HepG2 (cell line): ENCODE results near the gene ACTN1. TPM values are rescaled to one million over a fixed set of nuclear protein-coding genes. Genes with fewer than 3 reads are reported as not detected.

Experiments
- CEBPG ChIP-seq: IDR thresholded peaks from 2 replicates; pipeline ENCODE4 v1.6.1; 2016
- GABPA ChIP-seq, 2 experiments: IDR thresholded peaks; 2 replicates each; pipeline ENCODE4 v1.6.1; 2011 to 2016; ENCODE audit warnings: low read depth in 2 of 2, low read length in 1 of 2, missing biosample characterization in 1 of 2, missing genetic modification characterization in 1 of 2
- NR2C2 ChIP-seq: sonication (generic); formaldehyde crosslinking; IDR thresholded peaks from 2 replicates; pipeline ENCODE4 v1.4.0; 2020; ENCODE audit warnings: missing genetic modification reagents, mild to moderate bottlenecking, moderate library complexity, borderline replicate concordance
- SP5 ChIP-seq: IDR thresholded peaks from 2 replicates; pipeline ENCODE4 v1.6.1; 2016; ENCODE audit warnings: low read depth, borderline replicate concordance
- ZBTB20 ChIP-seq: sonication (generic); formaldehyde crosslinking; IDR thresholded peaks from 2 replicates; pipeline ENCODE4 v1.8.1; 2023; ENCODE audit warnings: missing genetic modification reagents, low read depth, mild to moderate bottlenecking, borderline replicate concordance
- ZFP90 ChIP-seq: sonication (generic); formaldehyde crosslinking; IDR thresholded peaks from 2 replicates; pipeline ENCODE4 v1.8.0; 2022; ENCODE audit warnings: missing genetic modification reagents, mild to moderate bottlenecking, inconsistent platforms, borderline replicate concordance
- ZNF263 ChIP-seq: sonication (generic); formaldehyde crosslinking; IDR thresholded peaks from 2 replicates; pipeline ENCODE4 v1.4.0; 2020; ENCODE audit warnings: missing genetic modification reagents
- ZNF343 ChIP-seq: sonication (generic); formaldehyde crosslinking; IDR thresholded peaks from 2 replicates; pipeline ENCODE4 v1.4.0; 2020; ENCODE audit warnings: mild to moderate bottlenecking, missing genetic modification reagents
- ZNF547 ChIP-seq: sonication (generic); formaldehyde crosslinking; IDR thresholded peaks from 2 replicates; pipeline ENCODE4 v1.5.1; 2020; ENCODE audit warnings: mild to moderate bottlenecking, missing genetic modification reagents
- ZSCAN25 ChIP-seq: sonication (generic); formaldehyde crosslinking; IDR thresholded peaks from 2 replicates; pipeline ENCODE4 v1.8.0; 2022; ENCODE audit warnings: mild to moderate bottlenecking, missing genetic modification reagents
- ZSCAN31 ChIP-seq: sonication (generic); formaldehyde crosslinking; IDR thresholded peaks from 2 replicates; pipeline ENCODE4 v1.5.0; 2020; ENCODE audit warnings: low read depth, mild to moderate bottlenecking, missing genetic modification reagents
- polyA plus RNA-seq, 8 experiments: library from polyadenylated mRNA; depleted of rRNA in 3 of 8; stranded (reverse) in 7 of 8; unstranded in 1 of 8; fragments of >200 nt; fragmentation: Illumina TruSeq in 4 of 8; extraction: Trizol in 4 of 8; gene quantifications; 2 replicates each; pipeline versions ENCODE4 v1.2.1 to v1.2.3, GENCODE V29; 2011 to 2016; ENCODE audit warnings: low read depth in 4 of 8, missing spikeins in 1 of 8, mixed read lengths in 1 of 8; ENCODE audit not compliant: insufficient read depth in 1 of 8
- total RNA-seq, 5 experiments: library from RNA; depleted of rRNA; stranded (reverse); fragments of >200 nt; fragmentation: Illumina TruSeq; extraction: Trizol; gene quantifications; 2 replicates each; pipeline ENCODE4 v1.2.3, GENCODE V29; 2016; ENCODE audit warnings: low read depth in 1 of 5
- TF ChIP-seq, protein P1 (sequence below): sonication (generic); formaldehyde crosslinking; IDR thresholded peaks from 2 replicates; pipeline ENCODE4 v1.4.0; 2020; ENCODE audit warnings: mild to moderate bottlenecking, missing genetic modification reagents
- TF ChIP-seq, protein P2 (sequence below): sonication (generic); formaldehyde crosslinking; IDR thresholded peaks from 2 replicates; pipeline ENCODE4 v1.5.0; 2020; ENCODE audit warnings: mild to moderate bottlenecking, missing genetic modification reagents
- TF ChIP-seq, protein P3 (sequence below): sonication (generic); formaldehyde crosslinking; IDR thresholded peaks from 2 replicates; pipeline ENCODE4 v1.8.1; 2023; ENCODE audit warnings: missing genetic modification reagents, inconsistent platforms, borderline replicate concordance
- TF ChIP-seq, protein P4 (sequence below): sonication (generic); formaldehyde crosslinking; IDR thresholded peaks from 2 replicates; pipeline ENCODE4 v1.8.1; 2023; ENCODE audit warnings: mild to moderate bottlenecking, moderate library complexity, missing genetic modification reagents
- TF ChIP-seq, protein P5 (sequence below): sonication (generic); formaldehyde crosslinking; IDR thresholded peaks from 2 replicates; pipeline ENCODE4 v1.8.0; 2022; ENCODE audit warnings: mild to moderate bottlenecking, missing genetic modification reagents; ENCODE audit not compliant: insufficient replicate concordance
- TF ChIP-seq, protein P6 (sequence below): sonication (generic); formaldehyde crosslinking; IDR thresholded peaks from 2 replicates; pipeline ENCODE4 v1.4.0; 2020; ENCODE audit warnings: missing genetic modification reagents

Gene ACTN1
- total and polyA plus RNA-seq, 2 of the 13 experiments (the other 11 are each of a cell fraction or from before 2014, with no cell fraction given), result 58.6 to 162 TPM

DNA sequence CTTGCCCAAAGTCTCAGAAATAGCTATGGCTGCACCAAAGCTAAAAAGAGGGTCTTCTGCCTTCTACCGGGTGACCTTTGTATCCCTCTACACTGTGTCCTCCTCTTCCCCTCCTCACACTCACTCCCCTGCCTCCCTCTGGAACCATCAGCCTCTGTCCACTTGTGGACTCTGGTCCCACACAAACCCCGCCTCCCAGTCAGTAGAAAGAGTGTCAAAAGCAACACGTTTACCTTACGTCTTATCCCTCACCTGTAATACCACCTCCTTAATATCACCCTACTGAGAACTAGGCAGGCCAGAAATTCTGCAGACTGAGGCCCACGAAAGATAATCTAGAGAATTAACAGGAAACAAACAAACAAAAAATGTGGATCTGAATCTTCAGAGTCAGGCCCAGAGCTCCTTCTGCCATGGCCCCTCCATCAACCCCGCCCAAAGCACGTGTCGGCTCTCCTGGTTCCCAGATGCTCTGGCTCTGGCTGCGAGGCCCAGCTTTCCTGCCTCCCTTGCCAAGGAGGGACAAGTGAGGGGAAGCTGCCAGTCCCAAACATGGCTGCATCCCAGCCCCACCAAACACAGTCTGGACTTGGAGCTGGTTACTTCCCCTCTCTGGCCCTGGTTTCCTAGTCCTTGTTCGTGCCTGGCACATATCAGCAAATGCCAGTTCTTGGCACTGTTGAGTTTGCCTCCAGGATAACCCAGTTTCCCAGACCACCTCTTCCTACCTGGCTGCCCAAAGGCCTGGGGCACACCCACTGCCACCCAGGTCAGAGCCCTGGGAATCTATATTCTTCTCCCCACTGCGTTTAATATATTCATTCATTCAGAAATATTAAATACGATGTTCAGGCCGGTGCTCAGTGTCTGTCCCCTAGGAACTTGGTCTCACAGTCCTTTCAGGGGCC lies 2.7 kb downstream of the ACTN1 start (continued):
- TF ChIP-seq CEBPG (CRISPR knock-in tag) (0 out of 2 replicates have a peak, but pooled peaks have one; percentile 9), SP5 (peak; percentile 95), ZNF343 (CRISPR knock-in tag) (0 out of 2 replicates have a peak, but pooled peaks have one; percentile 34), ZSCAN31 (peak; percentile 38; the same call in 1 of the 2 replicates), ZNF547 (0 out of 2 replicates have a peak, but pooled peaks have one; percentile 24), NR2C2 (CRISPR knock-in tag) (peak; percentile 61), ZFP90 (0 out of 2 replicates have a peak, but pooled peaks have one; percentile 57), ZBTB20 (peak; percentile 78; the same call in 1 of the 2 replicates), ZSCAN25 (CRISPR knock-in tag) (peak; percentile 58; the same call in 1 of the 2 replicates), ZNF263 (CRISPR knock-in tag) (peak; percentile 97), GABPA (IDR thresholded peaks at IDR 0.05; ENCODE audit: low read depth, low read length) (no peak), GABPA (CRISPR knock-in tag; IDR thresholded peaks at IDR 0.05; ENCODE audit: low read depth) (no peak)
- TF ChIP-seq, protein P1, sequence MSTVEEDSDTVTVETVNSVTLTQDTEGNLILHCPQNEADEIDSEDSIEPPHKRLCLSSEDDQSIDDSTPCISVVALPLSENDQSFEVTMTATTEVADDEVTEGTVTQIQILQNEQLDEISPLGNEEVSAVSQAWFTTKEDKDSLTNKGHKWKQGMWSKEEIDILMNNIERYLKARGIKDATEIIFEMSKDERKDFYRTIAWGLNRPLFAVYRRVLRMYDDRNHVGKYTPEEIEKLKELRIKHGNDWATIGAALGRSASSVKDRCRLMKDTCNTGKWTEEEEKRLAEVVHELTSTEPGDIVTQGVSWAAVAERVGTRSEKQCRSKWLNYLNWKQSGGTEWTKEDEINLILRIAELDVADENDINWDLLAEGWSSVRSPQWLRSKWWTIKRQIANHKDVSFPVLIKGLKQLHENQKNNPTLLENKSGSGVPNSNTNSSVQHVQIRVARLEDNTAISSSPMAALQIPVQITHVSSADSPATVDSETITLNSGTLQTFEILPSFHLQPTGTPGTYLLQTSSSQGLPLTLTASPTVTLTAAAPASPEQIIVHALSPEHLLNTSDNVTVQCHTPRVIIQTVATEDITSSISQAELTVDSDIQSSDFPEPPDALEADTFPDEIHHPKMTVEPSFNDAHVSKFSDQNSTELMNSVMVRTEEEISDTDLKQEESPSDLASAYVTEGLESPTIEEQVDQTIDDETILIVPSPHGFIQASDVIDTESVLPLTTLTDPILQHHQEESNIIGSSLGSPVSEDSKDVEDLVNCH, result peak; percentile 50; the same call in 1 of the 2 replicates
- TF ChIP-seq, protein P2, sequence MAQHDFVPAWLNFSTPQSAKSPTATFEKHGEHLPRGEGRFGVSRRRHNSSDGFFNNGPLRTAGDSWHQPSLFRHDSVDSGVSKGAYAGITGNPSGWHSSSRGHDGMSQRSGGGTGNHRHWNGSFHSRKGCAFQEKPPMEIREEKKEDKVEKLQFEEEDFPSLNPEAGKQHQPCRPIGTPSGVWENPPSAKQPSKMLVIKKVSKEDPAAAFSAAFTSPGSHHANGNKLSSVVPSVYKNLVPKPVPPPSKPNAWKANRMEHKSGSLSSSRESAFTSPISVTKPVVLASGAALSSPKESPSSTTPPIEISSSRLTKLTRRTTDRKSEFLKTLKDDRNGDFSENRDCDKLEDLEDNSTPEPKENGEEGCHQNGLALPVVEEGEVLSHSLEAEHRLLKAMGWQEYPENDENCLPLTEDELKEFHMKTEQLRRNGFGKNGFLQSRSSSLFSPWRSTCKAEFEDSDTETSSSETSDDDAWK (CRISPR knock-in tag), result no peak
- TF ChIP-seq, protein P3, sequence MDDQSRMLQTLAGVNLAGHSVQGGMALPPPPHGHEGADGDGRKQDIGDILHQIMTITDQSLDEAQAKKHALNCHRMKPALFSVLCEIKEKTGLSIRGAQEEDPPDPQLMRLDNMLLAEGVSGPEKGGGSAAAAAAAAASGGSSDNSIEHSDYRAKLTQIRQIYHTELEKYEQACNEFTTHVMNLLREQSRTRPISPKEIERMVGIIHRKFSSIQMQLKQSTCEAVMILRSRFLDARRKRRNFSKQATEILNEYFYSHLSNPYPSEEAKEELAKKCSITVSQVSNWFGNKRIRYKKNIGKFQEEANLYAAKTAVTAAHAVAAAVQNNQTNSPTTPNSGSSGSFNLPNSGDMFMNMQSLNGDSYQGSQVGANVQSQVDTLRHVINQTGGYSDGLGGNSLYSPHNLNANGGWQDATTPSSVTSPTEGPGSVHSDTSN (CRISPR knock-in tag), result 0 out of 2 replicates have a peak, but pooled peaks have one; percentile 39
- TF ChIP-seq, protein P4, sequence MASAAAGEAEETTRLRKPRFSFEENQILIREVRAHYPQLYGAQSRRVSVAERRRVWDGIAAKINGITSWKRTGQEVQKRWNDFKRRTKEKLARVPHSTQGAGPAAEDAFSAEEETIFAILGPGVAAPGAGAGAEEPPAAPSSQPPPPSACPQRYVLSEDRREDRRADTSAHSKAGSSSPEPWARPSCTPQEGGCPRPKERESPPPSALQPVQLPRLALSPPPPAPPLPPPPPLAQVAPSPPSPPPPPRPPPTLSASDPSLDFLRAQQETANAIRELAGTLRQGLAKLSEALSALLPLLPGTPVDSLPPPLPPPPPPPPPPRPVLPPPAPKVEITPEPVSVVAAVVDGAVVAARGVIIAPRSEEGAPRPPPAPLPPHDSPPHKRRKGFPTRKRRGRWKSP (CRISPR knock-in tag), result peak; percentile 53; the same call in 1 of the 2 replicates
- TF ChIP-seq, protein P5, sequence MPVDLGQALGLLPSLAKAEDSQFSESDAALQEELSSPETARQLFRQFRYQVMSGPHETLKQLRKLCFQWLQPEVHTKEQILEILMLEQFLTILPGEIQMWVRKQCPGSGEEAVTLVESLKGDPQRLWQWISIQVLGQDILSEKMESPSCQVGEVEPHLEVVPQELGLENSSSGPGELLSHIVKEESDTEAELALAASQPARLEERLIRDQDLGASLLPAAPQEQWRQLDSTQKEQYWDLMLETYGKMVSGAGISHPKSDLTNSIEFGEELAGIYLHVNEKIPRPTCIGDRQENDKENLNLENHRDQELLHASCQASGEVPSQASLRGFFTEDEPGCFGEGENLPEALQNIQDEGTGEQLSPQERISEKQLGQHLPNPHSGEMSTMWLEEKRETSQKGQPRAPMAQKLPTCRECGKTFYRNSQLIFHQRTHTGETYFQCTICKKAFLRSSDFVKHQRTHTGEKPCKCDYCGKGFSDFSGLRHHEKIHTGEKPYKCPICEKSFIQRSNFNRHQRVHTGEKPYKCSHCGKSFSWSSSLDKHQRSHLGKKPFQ (CRISPR knock-in tag), result peak; percentile 54
- TF ChIP-seq, protein P6, sequence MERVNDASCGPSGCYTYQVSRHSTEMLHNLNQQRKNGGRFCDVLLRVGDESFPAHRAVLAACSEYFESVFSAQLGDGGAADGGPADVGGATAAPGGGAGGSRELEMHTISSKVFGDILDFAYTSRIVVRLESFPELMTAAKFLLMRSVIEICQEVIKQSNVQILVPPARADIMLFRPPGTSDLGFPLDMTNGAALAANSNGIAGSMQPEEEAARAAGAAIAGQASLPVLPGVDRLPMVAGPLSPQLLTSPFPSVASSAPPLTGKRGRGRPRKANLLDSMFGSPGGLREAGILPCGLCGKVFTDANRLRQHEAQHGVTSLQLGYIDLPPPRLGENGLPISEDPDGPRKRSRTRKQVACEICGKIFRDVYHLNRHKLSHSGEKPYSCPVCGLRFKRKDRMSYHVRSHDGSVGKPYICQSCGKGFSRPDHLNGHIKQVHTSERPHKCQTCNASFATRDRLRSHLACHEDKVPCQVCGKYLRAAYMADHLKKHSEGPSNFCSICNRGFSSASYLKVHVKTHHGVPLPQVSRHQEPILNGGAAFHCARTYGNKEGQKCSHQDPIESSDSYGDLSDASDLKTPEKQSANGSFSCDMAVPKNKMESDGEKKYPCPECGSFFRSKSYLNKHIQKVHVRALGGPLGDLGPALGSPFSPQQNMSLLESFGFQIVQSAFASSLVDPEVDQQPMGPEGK (CRISPR knock-in tag), result 0 out of 2 replicates have a peak, but pooled peaks have one; percentile 50
